Peyer's patch (tissue), 4 donors: ENCODE results near the gene PASK.

Experiments used
- POLR2A ChIP-seq, 2 donors: fragments of 450-650 bp; IDR thresholded peaks; one replicate each; pipeline ENCODE4 v1.5.1; 2017; ENCODE audit warnings: antibody characterized with exemption in 2 of 2, mild to moderate bottlenecking in 2 of 2, moderate library complexity in 2 of 2
- TF ChIP-seq, protein P1 (sequence below), 6 experiments: fragments of 450-650 bp in 4 of 6; fragments of 200-600 bp in 2 of 6; sonication (generic) in 1 of 6; IDR thresholded peaks; one replicate each; pipeline ENCODE4 v1.5.1; 2017 to 2019; ENCODE audit warnings: antibody characterized with exemption in 6 of 6, mild to moderate bottlenecking in 3 of 6, moderate library complexity in 1 of 6

DNA sequence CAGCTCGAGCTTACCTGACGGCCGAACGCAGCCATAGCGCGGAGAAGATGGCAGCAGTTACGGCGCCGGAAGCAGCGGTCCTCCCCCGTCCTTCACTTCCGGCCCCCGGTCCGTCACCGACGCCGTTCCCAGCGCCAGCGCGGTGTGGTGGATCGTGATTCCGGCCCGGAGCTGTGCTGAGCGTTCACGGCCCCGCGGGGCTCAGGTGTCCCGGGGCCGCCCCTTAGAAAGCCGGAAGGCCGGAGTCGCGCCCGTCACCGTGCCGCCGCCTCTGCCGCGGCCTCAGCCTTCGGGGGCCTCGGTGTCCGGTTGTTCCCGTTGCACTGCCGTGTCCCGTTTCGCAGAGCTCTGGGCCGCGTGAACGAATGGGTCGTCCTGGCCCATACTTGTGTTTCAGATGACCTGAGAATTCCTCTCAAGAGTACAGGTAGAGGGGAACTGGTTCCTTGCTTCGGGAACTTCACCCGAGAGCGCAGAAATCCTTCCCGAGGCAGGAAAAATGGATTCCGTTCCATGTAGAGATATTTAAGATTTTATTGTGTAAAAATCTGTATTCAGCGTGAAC lies 47.0 kb downstream of the PASK start, which contains the start of gene MTERF4:
- TF ChIP-seq, protein P1, sequence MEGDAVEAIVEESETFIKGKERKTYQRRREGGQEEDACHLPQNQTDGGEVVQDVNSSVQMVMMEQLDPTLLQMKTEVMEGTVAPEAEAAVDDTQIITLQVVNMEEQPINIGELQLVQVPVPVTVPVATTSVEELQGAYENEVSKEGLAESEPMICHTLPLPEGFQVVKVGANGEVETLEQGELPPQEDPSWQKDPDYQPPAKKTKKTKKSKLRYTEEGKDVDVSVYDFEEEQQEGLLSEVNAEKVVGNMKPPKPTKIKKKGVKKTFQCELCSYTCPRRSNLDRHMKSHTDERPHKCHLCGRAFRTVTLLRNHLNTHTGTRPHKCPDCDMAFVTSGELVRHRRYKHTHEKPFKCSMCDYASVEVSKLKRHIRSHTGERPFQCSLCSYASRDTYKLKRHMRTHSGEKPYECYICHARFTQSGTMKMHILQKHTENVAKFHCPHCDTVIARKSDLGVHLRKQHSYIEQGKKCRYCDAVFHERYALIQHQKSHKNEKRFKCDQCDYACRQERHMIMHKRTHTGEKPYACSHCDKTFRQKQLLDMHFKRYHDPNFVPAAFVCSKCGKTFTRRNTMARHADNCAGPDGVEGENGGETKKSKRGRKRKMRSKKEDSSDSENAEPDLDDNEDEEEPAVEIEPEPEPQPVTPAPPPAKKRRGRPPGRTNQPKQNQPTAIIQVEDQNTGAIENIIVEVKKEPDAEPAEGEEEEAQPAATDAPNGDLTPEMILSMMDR (IDR thresholded peaks at IDR 0.05): no peak
- peak; percentile 66 to 70 for TF ChIP-seq POLR2A (IDR thresholded peaks at IDR 0.05)
